HG03565 (cell line): ENCODE results near the gene FAR2.
"Not testable (repeated sequence)": the region's sequence is repeated elsewhere in the genome, so short reads cannot be mapped to it uniquely, and the experiment has no call there.

Experiments used
- ATAC-seq: cut with Tn5 transposase; IDR thresholded peaks from one replicate; pipeline ENCODE4 v1.9.1; 2021; ENCODE audit warnings: mild to moderate bottlenecking, moderate library complexity; ENCODE audit not compliant: unreplicated experiment

Gene FAR2

GRCh38 chr12:29148911-29149690, at the start of gene FAR2:
TSS of gene FAR2 (plus strand) at chr12:29149278. CDS start at chr12:29270450, 121,172 bp downstream.
- no peak for ATAC-seq

DNA sequence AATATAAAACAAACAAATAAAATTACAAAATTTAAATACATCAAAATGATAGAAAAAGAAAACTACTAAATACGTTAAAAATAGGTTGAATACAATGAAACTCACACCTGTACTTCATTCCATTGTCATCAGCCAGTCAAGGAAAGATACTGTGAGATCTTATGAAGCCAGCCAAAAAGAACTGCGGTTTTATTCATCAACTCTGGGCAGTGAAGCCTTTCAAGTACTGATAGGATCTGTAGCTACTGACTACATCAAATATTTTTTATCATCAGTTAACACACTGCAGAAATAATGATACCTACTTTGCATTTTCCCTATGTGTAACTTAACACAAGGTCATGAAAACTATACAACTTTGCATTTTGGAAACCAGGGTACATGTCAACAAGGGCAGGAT, 46.3 kb upstream of the FAR2 start:
- ATAC-seq: no peak

GRCh38 chr12:29103539-29103974, 45.5 kb upstream of the FAR2 start:
- ATAC-seq: peak; percentile 98

DNA sequence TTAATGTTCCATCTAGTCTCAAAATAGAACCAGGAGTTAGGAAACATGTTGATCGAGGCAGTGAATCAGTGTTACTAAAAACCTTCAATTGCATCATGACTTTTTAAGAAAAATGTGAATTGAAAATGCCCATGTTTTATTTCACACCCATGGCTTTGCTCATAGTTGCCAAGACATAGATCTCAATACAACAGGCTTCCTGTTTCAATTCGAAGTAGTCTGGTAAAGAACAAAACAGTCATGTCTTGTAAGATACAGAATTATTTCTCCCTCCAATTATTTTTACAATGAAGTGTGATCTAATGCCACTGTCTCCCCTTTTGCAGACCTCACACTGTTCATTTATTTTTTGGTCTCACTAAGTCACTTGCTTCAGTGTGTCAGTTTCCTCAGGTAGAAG, 44.6 kb upstream of the FAR2 start:
- no peak for ATAC-seq

- peak; percentile 81 for ATAC-seq
These were observed 38.3 kb upstream of the FAR2 start for GRCh38 chr12:29110506-29111442.

DNA sequence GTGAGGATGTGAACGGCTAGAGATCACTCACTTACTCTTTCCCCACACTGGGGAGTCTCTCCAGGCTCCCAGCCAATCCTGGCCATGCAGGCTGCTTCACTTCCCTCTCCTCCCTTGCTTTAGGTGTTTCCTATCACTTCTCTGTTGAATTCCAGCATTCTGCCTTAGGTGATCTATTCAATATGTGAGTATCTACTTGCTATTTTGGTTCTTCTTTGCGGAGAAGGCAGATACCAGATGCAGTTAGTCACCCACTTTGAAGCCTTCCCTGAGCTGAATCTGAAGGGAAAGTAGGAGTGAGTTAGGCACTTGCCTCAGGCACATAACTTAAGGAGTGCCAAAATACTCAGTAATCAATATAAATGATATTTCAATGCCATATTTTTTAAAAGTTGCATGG, 36.0 kb upstream of the FAR2 start:
- no peak for ATAC-seq

DNA sequence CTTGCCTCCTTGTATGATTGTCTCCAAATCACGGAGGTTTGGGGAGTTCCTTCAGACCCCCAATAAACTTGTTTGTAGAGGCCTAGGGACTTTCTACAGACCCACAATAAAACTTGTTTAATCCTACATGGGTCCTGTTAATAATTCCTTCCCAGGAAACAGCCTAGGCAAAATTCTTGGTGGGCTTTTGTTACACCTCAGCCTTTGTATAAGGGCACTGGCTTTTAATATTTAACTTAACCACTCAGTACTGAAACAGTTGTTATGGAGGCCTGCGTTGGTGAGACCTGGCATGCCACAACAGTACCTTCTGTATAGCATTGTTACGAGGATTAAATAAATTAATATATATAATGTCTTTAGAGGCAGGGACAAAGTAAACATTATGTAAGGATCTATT, 32.7 kb upstream of the FAR2 start:
- ATAC-seq: no peak

- no peak for ATAC-seq
These were observed 17.5 kb upstream of the FAR2 start for GRCh38 chr12:29131539-29131938.

- no peak for ATAC-seq
These were observed 16.8 kb upstream of the FAR2 start for GRCh38 chr12:29132316-29132715.

DNA sequence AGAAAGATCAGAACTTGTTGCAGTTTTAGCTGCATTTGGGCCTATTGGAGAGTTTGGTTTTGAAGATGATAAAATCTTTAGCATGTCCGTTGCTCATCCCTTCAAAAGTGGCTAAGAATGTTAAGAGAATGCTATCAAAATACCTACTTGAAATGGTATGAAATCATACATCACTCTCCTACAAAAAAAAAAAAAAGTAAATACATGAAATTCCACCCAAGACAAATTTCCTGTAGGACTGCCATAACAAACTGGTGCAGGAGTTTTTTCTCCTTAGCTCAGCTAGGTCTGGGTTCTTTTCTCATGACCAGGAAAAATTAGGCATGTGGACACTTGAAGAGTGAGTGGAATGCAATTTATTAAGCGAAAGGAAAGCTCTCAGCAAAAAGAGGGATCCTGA, 15.9 kb upstream of the FAR2 start:
- no peak for ATAC-seq

DNA sequence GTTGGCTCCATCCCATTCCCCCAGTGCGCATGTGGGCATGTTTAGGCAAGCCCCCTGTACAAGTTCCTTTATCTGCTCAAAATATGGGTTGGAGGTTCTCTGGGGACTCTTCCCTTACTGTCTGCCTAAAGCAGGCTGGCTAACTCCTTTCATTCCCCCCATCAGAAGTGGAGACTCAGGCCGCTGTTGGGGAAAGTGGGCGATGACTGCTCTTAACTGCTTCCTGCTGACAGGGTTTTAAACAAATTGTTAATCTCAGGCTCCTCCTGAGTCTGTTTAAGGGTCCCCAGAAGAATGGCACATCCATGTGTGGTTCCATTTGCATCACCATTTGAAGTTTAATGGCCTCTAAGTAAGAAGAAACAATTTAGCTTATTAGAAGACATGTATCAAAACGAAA, 15.4 kb upstream of the FAR2 start:
- ATAC-seq: no peak

DNA sequence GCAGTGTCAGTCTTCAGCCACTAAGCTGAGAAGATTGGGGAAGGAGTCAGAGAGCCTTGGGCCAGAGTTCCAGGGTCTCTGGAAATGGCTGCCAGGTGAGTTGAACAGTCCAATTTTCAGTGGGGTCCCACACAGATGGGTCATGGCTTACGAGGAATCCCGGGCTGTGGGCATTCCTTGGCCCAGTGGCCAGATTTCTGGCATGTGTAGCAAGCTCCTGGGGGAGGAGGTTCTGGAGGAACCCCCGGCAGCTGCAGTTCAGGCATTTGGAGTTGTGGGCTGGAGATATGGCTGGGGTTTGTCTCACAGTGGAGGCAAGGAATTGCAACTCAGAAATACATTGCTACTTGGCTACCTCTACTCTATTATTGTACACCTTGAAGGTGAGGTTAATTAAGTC, 10.8 kb upstream of the FAR2 start:
- ATAC-seq: not testable (repeated sequence)

- ATAC-seq: not testable (repeated sequence)
These were observed 10.2 kb upstream of the FAR2 start for GRCh38 chr12:29138855-29139254.

GRCh38 chr12:29145372-29146170, 3.5 kb upstream of the FAR2 start:
- ATAC-seq: no peak

DNA sequence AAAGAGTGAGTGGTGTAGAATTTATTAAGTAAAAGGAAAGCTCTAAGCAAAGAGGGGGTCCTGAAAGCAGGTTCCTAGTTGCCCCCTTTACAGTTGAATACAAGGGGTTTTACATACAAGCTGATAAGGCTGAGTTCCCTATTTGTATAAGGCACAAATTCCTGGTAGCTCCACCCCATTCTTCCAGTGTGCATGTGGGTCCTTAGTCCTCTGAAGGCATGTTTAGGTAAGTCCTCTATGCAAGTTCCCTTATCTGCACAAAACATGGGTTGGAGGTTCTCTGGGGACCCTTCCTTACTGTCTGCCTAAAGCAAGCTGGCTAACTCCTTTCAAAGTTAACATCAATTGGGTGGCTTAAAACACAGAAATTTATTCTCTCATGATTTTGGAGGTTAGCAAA, 2.9 kb upstream of the FAR2 start:
- no peak for ATAC-seq

DNA sequence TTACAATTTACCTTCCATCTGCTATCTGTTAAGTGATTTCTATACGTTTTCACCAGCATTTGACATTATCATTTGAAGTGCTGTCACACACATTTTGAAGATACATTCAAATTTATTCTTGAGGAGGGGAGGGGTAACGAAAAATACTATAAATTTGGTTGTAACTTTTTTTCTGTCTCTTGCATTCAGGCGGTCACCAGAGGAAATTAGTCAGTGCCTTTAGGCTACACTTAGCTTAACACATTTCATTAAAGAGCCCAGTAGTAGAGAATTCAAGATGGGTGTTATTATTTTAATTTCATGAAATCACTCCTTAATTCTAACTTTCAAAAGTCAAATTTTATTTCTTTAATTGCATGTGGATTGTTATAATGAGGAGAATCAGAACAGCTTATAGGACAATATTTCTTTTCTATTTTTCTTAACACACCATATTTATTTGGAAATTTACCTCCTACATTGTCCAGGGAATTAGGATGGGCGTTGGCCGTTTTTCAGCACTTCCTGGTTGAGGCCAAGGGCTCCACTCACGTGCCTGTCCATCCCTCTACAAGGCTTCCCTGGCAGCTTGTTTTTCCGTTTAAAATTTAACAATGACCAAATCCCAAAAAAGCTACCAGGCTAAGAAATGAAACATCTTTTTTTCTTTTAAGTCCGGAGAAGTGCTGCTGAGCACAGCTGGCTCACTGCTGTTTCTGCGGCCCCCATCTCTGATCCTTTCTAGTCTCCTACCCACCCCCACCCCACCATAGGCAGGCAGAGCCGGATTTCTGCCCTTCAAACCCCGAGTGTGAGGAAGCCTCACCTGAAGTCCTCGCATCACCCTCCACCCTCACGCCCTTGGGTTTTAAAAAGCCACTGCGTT, 1.1 kb upstream of the FAR2 start:
- no peak for ATAC-seq

GRCh38 chr12:29148596-29148910, 525 bp upstream of the FAR2 start:
- no peak for ATAC-seq

GRCh38 chr12:29149691-29150281, 708 bp downstream of the FAR2 start:
- ATAC-seq: no peak

DNA sequence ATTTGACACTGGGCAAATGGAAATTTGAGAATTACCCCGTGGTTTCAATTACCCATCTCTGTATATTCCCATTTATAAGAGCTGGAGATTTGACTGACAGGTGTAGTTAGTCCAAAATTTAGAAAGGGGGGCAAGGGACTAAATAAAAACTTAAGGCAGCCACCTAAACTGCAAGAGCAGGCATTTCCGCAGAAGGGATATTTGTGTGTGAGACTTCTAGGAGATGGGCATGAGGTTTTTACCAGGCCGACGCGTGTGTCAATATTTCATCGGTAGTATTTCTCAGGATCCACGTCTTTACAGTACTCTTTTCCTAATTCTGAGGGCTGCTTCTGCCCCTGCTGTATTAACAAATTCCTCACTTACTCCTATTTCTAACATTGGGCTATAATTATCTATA, 1.4 kb downstream of the FAR2 start:
- no peak for ATAC-seq
